NCI-H1436 (cell line): ENCODE measurements around the gene RAMP3.
A peak's percentile ranks its signal among the peaks of the same experiment; 100 is the strongest.
"Not testable (repeated sequence)": the region's sequence is repeated elsewhere in the genome, so short reads cannot be mapped to it uniquely, and the experiment has no call there.

Experiments used
- DNase-seq: peaks from one replicate; lab custom pipeline; 2025; lab: John Stamatoyannopoulos, UW

Gene RAMP3

DNA sequence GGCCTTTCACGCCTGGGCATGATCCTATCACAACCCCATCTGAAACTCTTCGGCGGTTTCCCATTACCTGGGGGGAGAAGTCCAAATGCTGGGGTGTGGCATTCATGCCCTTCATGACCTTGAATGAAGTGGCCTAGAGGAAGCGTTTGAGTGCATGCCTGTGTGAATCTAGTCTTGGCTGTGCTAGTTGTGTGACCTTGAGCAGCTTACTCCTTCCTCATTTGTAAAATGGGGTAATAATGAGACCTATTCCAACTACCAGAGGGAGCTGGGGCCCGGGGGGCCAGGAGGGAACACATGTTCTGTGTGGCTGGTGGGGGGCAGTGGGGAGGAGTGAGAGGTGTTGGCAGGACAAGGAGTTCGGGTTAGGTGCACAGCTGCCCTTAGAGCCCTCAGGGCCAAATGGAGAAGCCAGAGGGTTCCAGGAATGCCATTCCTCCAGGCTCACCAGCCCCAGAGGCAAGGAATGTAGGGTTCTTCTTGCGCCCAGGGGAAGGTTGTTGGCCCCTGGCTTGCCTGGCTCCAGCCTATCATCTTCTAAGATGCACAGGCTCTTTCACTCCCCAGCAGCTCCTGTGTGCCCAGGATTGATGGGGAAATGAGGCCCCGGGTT, 24.8 kb upstream of the RAMP3 start:
- no peak for DNase-seq

DNA sequence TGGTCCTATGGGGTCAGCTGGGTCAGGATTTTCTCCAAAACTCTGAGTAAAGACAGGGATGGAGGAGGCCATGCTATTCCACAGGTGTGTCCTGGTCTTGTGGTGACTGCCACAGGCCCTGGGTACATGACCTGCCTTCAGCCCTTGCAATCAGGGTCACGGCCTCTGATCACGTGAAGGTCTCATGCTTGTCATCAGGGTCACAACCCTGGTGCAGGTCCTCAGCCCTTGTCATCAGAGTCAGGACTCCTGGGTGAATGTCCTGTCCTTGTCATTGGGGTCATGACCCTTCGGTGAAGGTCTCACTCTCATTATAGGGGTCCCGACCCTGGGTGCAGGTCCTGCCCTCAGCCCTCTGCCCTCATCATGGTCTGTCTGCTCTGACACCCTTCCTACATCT, 24.2 kb upstream of the RAMP3 start:
- no peak for DNase-seq

DNA sequence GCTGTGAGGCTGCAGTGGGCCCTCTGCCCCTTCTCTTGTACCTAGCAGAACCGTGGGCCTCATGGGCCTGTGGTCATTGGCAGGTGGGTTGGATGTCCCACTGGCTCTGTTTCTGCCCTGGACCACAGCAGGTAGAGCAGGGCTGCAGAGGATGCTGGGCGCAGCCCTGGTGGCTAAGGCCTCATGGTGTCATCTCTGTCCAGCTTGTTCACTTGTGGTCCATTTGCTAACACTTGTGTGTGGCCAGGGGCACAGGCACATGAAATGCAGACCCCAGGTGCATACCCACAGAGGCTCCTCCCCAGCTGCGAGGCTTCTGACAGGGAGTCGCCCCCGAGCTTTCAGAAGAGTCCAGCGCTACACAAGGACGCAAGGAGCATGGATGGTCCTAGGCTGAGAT, 23.7 kb upstream of the RAMP3 start:
- no peak for DNase-seq

DNA sequence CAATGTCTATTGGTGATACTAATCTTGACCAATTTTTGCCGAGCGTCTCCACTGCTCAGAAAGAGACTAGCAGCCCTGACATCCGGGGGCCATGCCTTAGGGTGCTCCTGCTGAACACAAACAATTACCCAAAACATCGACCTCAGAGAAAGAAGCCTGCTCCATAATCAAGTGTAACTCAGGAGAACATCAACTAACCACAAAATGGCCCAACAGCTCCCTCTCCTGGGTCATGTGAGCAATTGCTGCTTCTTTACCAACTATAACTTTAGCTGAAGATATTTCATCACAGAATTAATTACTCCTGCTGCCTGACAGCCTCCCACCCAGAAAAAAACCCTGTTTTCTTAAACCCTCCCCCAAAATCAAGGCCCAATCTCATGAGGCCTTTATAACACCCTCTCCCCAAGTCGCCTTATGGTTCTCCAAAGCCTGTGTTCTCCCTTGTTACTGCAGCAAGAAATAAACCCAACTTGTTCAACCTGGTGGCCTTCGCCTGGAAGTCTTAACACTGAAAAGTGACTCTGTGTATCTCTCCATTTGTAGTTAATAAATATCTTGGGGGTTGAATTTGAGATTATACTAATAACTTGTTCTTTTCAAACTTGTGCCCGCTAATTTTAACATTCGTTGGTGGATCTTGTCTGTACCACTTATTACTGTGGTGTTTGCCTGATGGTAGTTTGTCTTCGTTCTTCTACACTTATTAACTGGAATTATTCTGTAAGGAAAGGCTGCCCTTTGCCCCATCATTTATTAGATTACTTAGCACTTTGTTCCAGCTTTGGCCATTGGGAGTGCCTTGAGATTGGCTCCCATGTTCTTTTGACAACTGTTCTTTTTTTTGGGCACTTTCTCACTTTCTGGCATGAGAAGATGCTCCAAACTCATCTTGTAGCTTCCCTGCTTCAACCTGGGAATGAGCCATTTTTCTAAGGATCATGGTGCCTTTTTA, 21.2 kb upstream of the RAMP3 start:
- peak; percentile 72 for DNase-seq

DNA sequence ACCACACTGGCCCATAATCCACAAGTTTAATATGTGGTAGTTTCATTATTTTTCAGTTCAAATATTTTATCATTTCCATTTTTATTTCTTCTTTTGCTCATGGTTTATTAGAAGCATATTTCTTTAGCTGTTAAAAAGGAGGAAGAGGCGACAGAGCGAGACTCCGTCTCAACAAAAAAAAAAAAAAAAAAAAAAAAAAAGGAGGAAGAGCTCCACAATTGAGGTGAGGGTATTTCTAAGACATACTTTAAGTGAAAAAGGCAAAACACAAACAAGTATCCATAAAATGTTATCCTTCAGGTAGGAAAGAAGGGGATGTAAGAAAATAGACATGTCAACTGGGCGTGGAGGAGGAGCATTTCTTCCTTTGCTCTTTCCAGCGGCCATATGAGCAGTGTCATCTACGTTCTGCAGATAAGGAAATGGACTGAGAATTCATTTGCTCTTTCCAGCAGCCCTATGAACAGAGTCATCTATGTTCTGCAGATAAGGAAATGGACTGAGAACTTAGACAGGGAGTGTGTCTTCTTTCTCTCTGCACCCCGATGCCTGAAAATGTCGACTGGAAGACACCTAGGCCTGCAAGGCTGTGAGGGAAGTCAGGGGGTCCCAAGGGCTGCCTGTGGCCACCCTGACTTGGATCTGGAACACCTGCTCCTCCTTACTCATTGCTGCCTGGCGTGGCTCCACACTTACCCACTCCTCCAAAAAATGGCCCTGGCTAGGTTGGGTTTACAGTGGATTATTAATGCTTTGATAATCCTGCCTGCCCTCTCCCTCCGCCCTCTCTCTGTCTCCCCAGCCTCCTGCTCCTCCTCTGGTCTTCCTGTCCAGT, 18.9 kb upstream of the RAMP3 start:
- DNase-seq: no peak

DNA sequence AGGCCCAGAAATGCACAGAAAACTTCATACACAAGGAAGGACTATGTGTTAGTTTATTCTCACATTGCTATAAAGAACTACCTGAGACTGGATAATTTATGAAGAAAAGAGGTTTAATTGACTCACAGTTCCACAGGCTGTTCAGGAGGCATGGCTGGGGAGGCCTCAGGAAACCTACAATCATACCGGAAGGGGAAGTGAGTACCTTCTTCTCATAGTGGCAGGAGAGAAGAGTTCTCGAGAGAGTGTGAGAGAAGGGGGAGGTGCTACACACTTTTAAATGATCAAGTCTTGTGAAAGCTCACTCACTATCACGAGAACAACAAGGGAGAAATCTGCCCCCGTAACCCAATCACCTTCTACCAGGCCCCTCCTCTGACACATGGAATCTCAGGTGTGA, 16.8 kb upstream of the RAMP3 start:
- no peak for DNase-seq

DNA sequence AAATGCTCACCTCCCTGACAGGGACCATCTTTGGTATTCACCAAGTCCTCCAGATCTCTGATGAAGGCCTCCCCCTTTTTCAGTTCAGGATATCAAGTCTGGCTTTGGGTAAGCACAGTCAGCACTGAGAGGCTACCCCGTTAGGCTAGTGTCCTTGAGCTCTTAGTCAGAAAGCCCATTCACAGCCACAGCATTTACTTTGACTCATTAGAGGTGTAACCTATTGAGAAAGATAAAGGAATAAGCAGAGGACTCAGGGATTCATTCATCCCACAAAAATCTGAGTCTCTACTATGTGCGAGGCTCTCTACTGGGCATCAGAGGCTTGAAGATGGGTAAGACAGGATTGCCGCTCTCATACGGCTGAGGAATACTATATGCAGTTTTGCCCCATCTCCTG, 14.0 kb upstream of the RAMP3 start:
- DNase-seq: no peak

DNA sequence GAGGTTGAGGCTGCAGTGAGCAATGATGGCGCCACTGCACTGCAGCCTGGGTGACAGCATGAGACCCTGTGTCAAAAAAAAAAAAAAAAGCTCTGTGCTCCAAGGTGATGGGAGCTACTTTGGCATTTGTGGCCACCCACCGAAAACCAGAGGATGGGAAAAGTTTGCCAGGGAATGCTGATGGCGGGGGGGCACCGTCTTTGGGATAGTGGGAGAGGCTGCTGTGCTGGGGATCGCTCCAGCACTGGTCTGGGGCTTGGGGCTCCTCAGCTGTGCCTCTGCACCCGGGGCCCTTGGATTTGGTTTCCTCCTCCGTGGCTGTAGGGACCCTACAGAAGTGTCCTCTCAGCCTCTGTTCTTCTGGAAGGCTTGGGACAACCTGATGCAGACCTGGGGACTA, 11.7 kb upstream of the RAMP3 start:
- DNase-seq: no peak

DNA sequence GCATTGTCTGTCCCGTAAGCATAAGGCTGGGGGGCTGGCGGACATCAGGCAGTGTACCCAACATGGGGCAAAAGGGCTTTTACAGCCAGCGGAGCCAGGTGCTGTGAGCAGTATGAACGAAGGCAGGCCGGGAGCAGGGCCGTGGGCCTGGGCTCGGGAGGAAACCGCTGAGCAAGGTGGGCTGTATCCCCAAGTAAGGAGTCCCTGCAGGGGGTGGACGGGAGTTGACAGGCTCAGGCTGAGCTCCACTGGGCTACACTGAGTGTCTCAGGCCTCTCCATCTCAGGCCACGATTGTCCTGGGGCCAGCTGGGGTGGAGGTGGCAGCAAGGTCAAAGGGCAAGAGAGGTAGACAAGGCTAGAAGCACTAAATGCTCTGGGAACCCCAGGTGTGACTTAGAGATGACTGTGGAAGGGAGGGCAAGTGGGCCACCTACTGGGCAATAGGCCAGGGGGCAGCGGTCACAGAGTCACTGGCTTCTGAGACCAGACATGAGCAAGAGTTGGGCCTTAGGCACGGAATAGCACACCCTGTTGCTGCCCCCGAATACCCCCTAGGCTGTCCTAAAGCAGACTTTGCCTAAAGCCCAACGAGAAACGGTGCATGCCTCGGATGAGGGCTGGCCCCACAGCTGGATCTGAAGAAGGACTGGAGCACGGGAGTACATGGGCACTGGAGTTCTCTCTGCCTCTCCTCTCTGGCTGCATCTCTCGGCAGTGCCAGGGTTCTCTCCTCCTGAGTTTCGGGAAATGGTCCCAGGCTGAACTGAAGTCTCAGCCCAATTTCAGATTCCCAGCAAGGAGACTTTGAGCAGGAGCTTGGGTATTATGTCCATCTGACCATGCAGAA, 10.8 kb upstream of the RAMP3 start:
- no peak for DNase-seq

DNA sequence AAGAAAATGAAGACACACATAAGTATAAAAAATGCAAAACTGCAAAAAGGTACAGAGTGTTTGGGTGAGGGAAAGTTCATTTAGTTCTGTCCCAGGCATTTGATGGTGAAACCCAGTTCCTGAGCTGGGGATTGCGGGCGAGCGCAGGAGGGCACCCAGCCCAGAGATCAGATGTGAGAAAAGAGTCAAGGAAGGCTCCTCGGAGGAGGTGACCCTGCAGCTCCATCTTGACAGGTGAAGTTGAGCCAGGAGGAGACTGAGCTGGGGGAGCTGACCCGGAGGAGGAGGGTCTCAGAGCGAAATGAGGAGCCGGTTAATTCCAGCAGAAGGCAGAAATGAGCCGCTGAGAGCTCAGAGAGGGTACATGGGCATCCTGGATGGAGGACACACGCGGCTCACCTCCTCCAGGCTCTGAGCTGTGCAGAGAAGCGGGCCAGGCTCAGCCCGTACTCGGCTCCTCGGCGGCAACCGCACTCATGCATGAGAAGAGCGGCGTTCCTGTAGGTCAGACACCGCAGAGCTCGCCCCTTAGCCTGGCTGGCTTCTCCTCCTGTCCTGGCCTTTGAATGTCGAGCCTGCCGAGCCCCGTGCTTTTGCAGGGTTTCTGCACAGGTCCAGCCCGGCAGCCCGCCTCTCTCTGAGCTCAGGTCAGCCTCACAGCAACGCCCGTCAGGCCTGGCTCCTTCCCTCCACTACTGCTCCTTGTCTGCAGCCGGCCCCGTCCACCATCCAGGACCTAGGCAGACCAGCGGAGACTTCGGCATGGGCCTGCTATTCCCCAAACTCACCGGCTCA, 9.5 kb upstream of the RAMP3 start:
- DNase-seq: no peak

DNA sequence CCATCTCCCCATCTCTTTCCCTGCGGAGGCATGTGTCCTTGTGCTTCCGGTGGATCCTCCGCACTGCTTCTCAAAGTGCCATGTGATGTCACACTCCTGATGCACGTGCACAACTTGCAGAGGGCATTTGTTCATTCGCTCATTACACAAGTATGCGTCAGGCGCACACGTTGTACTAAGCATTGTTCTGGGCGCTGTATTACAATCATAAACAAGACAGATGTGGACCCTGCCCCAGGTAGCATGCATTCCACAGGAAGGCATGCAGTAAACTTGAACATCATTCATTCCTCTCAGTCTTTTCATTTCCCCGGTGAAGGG, 9.0 kb upstream of the RAMP3 start:
- DNase-seq: no peak

DNA sequence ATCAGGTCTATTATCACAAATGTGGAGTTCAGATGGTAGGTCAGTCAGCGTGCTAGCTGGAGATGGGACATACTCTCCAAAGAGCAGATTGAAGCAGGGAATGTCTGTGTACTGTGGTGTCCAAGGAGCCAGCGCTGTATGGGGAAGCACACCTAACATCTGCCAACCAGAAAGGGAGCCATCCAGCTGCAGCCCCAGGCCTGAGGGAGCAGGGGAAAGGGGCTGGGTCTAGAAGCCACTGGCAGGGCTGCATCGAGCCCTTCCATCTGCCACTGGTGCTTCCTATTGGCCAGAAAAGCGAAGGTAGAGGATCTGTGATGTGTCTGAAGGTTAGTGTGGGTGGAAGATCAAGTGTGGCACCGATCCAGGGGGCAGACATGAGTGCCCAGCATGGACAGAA, 8.0 kb upstream of the RAMP3 start:
- no peak for DNase-seq

DNA sequence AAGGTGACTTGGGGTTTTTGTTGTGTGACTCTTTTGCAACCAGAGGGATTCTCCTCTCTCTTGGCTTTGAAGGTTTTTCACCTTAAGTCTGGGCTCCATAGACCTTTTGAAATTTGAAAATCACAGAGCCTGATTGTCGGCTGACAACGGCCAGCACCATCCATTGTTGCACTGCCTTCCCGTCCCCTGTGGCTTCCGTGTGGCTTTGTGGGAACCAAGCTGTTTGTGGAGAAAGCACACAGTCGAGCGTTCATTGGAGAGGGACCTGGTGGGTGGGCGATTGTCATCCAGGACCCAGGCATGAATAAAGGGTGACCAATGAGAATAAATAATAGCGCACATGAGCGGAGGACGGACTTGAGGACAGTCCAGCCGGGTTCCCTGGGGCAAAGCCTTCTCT, 7.4 kb upstream of the RAMP3 start:
- DNase-seq: no peak

DNA sequence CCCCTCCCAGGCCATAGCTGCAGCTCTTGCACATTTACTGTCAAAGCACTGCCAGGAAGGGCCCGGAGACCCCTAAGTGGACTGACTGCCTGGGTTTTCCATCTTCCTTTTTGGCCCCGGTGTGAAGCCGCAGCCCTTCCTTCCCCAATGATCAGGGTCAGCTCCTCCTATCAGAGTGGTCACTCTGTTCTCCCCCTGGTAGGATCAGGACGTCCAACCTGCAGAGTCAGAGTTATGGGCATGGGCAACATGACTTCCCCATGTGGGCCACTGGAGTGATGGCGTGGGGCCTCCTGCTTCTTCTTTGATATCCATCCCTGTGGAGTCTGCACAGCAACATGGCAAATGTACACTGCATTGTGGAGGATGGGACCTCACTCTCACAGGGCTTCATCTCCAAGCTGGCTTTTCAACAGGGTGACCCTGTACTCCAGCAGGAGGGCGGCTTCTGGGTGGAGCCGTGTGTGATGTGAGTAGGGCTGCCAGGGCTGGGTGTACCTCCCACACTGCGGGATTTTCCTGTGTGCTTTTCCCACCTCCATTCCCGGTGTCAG, 6.4 kb upstream of the RAMP3 start:
- DNase-seq: no peak

DNA sequence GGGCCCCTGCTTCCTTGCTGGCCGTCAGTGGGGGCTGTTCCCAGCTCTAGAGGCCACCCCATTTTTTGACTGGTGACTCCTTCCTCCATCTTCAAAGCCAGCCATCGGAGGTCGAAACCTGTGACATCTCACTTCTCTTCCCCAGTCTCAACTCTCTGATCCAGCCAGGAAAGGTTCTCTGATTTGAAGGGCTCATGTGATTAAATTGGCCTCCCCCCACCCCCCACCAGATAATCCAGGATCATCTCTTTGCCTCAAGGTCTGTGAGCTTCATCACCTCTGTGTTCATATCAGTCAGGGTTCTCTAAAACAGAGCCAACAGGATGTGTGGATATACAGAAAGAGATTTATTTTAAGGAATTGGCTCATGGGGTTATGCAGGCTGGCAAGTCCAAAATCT, 5.6 kb upstream of the RAMP3 start:
- DNase-seq: no peak

DNA sequence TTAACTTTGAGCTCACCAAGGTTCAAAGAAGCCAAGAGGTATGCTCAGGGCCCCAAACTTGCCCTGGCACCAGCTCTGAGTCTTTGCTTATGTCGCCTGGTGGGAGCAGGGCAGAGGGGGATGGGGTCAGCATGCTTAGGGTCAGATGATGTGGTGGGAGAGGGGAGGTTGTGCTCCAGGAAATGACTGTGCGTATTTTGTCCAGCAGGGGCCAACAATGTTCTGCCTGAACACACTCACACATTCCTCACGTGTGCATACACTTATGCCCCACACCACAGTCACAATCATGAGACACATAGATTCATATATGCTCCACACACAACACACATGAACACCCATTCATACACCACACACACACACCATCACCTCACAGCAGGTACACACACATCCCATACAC, 4.4 kb upstream of the RAMP3 start:
- DNase-seq: no peak

DNA sequence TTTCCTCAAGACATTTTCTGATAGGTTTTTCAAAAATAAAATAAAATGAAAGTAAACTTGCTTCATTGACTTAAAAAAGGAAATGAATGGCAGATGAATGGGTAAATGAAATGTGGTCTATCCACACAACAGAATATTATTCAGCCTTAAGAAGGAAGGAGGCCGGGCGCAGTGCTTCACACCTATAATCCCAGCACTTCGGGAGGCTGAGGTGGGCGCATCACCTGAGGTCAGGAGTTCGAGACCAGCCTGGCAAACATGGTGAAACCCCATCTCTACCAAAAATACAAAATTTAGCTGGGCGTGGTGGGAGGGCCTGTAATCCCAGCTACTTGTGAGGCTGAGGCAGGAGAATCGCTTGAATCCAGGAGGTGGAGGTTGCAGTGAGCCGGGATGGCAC, 3.7 kb upstream of the RAMP3 start:
- not testable (repeated sequence) for DNase-seq

DNA sequence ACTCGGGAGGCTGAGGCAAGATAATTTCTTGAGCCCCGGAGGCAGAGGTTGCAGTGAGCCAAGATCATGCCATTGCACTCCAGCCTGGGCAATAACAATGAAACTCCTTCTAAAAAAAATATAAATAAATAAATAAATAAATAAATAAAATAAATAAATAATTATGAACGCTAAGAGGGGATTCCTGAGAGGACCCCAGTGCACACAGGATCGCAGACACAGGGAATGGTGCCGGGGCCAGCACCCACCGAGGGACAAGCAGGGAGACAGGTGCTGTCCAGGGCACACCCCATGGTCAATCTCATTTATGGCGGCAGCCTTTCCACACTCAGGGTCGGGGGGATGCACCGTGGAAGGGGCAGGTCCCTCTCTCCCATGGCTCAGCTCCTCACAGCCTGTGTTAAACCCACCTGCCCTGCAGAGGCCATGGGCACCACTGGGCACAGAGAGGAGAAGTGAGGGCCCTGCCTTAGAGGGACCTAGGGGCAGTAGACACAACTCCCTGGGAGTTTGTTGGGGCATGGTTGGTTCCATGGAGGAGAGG, 2.2 kb upstream of the RAMP3 start:
- DNase-seq: no peak

DNA sequence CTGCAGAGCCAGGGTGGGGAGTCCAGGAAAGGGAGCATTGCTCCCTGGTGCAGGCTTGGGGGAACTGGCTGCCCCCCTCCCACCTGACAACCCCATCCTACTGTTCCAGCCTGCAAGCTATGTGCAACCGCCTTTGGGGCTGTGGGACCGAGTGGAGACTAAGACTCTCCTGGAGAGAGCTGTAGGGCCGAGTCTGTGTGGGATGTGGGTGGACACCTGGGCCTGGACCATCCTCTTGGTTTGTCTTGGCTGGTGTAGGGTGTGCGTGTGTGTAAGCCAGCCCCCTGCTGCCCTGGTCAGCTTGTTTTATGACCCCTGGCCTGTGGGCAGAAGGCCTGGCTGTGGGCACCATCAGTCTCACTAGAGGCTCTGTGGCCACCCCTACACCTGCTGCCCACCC, 1.6 kb upstream of the RAMP3 start:
- DNase-seq: no peak

DNA sequence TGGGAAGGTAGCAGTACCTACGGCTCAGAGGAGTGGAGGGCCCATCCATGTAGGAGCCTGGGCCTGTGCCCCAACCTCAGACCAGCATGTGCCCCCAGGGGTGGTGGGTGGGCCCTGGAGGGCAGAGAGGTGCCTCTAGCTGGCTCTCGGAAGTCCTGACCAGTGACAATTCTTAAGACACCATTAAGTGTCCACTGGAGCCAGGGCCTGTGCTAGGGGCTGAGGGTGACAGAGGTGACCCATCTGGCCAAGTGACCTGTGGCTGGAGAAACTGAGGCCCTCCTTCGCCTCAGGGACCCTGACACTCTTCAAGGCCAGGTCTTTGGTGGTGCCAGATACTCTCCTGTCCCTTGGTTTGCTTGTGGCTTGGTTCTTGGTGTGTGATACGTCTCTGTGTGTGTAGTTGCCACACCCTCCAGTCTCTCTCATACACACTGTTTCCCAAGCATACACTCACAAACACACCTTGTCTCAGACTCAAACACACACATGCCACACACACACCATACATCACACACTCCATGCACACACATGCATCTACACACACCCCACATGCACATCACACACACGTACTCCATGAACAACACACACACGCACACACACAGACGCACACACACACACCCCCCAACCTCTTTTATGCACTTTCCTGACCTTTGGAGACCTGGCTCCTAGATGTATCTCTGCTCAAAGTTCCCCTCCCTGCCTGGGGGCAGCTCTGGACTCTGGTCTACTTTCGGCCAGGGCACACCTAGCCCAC, 897 bp upstream of the RAMP3 start:
- no peak for DNase-seq
